Peyer's patch (tissue), 4 donors: ENCODE results near the gene LLCFC1.

Source experiments
- POLR2A ChIP-seq, 2 donors: fragments of 450-650 bp; IDR thresholded peaks; one replicate each; pipeline ENCODE4 v1.5.1; 2017; ENCODE audit warnings: antibody characterized with exemption in 2 of 2, mild to moderate bottlenecking in 2 of 2, moderate library complexity in 2 of 2
- TF ChIP-seq, protein P1 (sequence below), 6 experiments: fragments of 450-650 bp in 4 of 6; fragments of 200-600 bp in 2 of 6; sonication (generic) in 1 of 6; IDR thresholded peaks; one replicate each; pipeline ENCODE4 v1.5.1; 2017 to 2019; ENCODE audit warnings: antibody characterized with exemption in 6 of 6, mild to moderate bottlenecking in 3 of 6, moderate library complexity in 1 of 6

DNA sequence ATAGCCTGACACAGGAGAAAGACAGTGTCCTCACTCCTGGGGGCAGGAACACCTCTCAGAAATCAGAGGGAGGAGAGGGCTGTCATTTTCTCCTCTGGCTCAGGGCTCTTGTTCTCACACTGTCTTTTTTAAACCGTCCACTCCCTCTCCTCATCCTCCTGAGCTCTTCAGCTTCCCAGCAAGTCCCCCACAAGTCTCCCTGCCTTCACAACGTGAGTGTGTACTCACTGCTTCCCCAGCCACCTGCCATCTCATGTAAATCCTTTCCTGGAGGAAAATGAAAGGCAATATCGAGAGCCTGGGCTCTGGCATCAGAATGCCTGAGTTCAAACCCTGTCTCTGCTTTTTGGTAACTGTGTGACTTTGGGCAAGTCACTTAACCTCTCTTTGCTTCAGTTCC is 5.7 kb downstream of the LLCFC1 start:
- TF ChIP-seq, protein P1, sequence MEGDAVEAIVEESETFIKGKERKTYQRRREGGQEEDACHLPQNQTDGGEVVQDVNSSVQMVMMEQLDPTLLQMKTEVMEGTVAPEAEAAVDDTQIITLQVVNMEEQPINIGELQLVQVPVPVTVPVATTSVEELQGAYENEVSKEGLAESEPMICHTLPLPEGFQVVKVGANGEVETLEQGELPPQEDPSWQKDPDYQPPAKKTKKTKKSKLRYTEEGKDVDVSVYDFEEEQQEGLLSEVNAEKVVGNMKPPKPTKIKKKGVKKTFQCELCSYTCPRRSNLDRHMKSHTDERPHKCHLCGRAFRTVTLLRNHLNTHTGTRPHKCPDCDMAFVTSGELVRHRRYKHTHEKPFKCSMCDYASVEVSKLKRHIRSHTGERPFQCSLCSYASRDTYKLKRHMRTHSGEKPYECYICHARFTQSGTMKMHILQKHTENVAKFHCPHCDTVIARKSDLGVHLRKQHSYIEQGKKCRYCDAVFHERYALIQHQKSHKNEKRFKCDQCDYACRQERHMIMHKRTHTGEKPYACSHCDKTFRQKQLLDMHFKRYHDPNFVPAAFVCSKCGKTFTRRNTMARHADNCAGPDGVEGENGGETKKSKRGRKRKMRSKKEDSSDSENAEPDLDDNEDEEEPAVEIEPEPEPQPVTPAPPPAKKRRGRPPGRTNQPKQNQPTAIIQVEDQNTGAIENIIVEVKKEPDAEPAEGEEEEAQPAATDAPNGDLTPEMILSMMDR (IDR thresholded peaks at IDR 0.05) = no peak
- TF ChIP-seq POLR2A (IDR thresholded peaks at IDR 0.05) = no peak
